ENCODE measurements around the gene HADHB.
A peak's percentile ranks its signal among the peaks of the same experiment; 100 is the strongest.

Gene HADHB

DNA sequence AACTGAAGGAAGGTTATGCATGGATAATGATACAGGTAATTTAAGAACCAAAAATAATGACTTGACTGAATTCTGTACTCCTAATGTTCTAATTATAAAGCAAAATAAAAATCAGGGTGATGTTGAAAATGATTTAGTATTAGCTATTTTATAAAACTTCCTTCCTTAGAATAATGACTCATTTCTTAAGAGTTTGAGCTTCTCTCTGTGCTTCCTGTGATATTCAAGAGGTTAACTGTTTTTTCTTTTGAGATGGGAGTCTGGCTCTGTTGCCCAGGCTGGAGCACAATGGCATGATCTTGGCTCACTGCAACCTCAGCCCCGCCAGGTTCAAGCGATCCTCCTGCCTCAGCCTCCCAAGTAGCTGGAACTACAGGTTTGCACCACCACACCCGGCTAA lies 15.1 kb upstream of the HADHB start:
- TF ChIP-seq CREB1 (IDR thresholded peaks at IDR 0.05; ENCODE audit: low read depth), result no peak
- TF ChIP-seq NFIC (IDR thresholded peaks at IDR 0.05), result no peak
- no peak for TF ChIP-seq RAD21 (IDR thresholded peaks at IDR 0.05; ENCODE audit: low read depth)
- TF ChIP-seq, protein P1, sequence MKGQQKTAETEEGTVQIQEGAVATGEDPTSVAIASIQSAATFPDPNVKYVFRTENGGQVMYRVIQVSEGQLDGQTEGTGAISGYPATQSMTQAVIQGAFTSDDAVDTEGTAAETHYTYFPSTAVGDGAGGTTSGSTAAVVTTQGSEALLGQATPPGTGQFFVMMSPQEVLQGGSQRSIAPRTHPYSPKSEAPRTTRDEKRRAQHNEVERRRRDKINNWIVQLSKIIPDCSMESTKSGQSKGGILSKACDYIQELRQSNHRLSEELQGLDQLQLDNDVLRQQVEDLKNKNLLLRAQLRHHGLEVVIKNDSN (IDR thresholded peaks at IDR 0.05), result no peak
- TF ChIP-seq, protein P2, sequence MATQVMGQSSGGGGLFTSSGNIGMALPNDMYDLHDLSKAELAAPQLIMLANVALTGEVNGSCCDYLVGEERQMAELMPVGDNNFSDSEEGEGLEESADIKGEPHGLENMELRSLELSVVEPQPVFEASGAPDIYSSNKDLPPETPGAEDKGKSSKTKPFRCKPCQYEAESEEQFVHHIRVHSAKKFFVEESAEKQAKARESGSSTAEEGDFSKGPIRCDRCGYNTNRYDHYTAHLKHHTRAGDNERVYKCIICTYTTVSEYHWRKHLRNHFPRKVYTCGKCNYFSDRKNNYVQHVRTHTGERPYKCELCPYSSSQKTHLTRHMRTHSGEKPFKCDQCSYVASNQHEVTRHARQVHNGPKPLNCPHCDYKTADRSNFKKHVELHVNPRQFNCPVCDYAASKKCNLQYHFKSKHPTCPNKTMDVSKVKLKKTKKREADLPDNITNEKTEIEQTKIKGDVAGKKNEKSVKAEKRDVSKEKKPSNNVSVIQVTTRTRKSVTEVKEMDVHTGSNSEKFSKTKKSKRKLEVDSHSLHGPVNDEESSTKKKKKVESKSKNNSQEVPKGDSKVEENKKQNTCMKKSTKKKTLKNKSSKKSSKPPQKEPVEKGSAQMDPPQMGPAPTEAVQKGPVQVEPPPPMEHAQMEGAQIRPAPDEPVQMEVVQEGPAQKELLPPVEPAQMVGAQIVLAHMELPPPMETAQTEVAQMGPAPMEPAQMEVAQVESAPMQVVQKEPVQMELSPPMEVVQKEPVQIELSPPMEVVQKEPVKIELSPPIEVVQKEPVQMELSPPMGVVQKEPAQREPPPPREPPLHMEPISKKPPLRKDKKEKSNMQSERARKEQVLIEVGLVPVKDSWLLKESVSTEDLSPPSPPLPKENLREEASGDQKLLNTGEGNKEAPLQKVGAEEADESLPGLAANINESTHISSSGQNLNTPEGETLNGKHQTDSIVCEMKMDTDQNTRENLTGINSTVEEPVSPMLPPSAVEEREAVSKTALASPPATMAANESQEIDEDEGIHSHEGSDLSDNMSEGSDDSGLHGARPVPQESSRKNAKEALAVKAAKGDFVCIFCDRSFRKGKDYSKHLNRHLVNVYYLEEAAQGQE (IDR thresholded peaks at IDR 0.05; ENCODE audit: low read depth), result no peak
- no peak for TF ChIP-seq ZBTB7A (IDR thresholded peaks at IDR 0.05; ENCODE audit: low read depth)
- TF ChIP-seq FOXM1 (IDR thresholded peaks at IDR 0.05; ENCODE audit: borderline replicate concordance, low read depth), result no peak
- TF ChIP-seq TCF12 (IDR thresholded peaks at IDR 0.05; ENCODE audit: low read depth), result no peak
- no peak for TF ChIP-seq TEAD4 (IDR thresholded peaks at IDR 0.05)
- no peak for TF ChIP-seq YY1 (IDR thresholded peaks at IDR 0.05; ENCODE audit: low read depth)
- TF ChIP-seq, protein P3, sequence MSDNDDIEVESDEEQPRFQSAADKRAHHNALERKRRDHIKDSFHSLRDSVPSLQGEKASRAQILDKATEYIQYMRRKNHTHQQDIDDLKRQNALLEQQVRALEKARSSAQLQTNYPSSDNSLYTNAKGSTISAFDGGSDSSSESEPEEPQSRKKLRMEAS (IDR thresholded peaks at IDR 0.05), result no peak
- no peak for TF ChIP-seq CEBPB (IDR thresholded peaks at IDR 0.05)
- TF ChIP-seq EP300 (IDR thresholded peaks at IDR 0.05; ENCODE audit: borderline replicate concordance), result no peak
- TF ChIP-seq EGR1 (IDR thresholded peaks at IDR 0.05), result no peak
- no peak for TF ChIP-seq TAF1 (IDR thresholded peaks at IDR 0.05; ENCODE audit: low read depth)

DNA sequence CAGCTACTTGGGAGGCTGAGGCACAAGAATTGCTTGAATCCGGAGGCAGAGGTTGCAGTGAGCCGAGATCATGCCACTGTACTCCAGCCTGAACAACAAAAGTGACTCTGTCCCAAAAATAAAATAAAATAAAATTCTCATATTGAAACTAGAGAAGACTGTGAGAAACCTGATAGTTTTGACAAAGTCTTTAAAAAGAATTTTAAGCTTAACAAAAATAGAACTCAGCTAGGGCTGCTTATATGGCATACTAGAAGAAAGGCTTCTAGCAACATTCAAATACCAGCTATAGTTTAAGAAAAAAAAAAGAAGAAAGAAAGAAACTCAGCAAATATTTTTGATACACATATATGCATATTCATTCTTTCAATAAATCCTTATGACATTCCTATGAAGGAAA lies 13.9 kb upstream of the HADHB start:
- no peak for TF ChIP-seq EGR1 (IDR thresholded peaks at IDR 0.05)
- TF ChIP-seq, protein P1 (IDR thresholded peaks at IDR 0.05), result no peak

DNA sequence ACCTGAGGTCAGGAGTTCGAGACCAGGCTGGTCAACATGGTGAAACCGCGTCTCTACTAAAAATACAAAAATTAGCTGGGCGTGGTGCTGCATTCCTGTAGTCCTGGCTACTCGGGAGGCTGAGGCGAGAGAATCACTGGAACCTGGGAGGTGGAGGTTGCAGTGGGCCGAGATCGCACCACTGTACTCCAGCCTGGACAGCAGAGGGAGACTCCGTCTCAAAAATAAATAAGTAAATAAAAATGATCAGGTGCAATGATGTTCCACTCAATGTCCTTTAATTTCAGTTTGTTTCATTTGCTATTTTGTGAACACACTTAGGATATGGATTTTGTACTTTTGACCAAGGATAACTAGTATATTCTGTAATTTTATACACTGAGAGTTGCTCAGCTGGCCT lies 9.7 kb upstream of the HADHB start:
- TF ChIP-seq CEBPB (IDR thresholded peaks at IDR 0.05), result no peak
- TF ChIP-seq RAD21 (IDR thresholded peaks at IDR 0.05; ENCODE audit: low read depth), result peak; percentile 31; the same call in 1 of the 2 replicates

DNA sequence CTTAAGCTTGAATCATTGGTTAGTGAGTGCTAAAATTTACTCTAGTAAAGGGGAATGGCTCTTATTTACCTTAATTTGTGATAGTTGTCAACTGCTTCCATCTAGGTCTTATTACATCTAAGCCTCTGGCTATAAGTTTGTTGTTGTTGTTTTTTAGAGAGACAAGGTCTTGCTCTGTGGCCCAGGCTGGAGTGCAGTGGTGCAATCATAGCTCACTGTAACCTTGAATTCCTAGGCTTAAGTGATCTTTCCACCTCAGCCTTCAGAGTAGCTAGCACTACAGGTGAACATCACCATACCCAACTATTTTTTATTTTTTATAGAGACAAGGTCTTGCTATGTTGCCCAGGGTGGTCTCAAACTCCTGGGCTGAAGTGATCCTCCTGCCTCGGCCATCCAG lies 6.9 kb upstream of the HADHB start:
- TF ChIP-seq EP300 (IDR thresholded peaks at IDR 0.05; ENCODE audit: borderline replicate concordance), result no peak
- TF ChIP-seq NFIC (IDR thresholded peaks at IDR 0.05), result no peak
- no peak for TF ChIP-seq FOXM1 (IDR thresholded peaks at IDR 0.05; ENCODE audit: borderline replicate concordance, low read depth)
- no peak for TF ChIP-seq YY1 (IDR thresholded peaks at IDR 0.05; ENCODE audit: low read depth)
- TF ChIP-seq ZBTB7A (IDR thresholded peaks at IDR 0.05; ENCODE audit: low read depth), result no peak
- TF ChIP-seq, protein P2 (IDR thresholded peaks at IDR 0.05; ENCODE audit: low read depth), result no peak
- no peak for TF ChIP-seq CEBPB (IDR thresholded peaks at IDR 0.05)
- TF ChIP-seq, protein P3 (IDR thresholded peaks at IDR 0.05), result no peak
- TF ChIP-seq TAF1 (IDR thresholded peaks at IDR 0.05; ENCODE audit: low read depth), result no peak

DNA sequence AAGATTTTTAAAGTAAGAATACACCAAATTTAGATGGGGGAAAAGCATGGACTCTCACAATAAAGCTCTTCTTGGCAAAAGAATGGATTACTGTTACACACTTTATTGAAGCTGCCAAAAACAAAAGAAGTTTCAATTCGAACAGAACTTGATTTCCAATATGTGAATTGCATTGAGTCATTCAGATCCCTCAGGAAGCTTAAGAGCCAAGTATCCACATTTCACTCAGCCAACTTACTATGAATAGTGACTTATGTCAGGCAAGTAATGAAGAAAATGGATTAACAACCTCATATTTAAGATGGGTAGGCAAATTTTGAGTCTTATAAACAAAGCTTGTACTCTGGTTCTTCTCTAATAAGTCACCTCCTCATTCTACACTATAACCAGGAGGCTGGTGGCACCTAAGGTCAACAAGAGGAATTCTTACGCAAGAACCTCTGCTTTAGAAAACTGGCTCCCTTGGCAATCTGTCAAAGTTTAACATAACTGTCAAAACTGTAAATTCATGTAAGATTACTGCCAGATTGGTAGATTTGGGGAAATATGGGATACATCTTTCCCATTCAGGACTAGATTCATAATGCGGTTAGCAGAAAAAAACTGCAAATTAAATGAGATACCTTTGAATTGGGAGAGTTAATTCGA lies 6.3 kb upstream of the HADHB start:
- TF ChIP-seq FOXM1 (IDR thresholded peaks at IDR 0.05; ENCODE audit: borderline replicate concordance, low read depth) (no peak), CEBPB (IDR thresholded peaks at IDR 0.05) (peak; percentile 66)

DNA sequence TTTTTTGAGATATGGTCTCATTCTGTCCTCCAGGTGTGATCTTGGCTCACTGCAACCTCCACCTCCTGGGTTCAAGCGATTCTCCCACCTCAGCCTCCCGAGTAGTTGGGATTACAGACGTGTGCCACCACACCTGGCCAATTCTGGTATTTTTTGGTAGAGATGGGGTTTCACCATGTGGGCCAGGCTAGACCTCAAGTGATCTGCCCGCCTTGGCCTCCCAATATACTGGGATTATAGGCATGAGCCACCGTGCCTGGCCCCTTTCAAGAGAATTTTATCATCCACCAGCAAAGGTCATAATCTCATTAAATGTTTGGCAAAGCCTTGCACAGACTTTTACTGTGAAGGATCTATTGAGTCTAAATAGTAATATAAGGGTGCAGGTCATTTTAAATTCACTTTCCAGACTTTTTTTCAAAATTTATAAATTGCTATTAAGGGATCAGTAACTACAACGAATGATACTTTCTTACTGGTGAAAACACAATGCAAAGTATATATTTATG lies 2.8 kb upstream of the HADHB start:
- TF ChIP-seq, protein P2 (IDR thresholded peaks at IDR 0.05; ENCODE audit: low read depth), result no peak
- TF ChIP-seq TCF12 (IDR thresholded peaks at IDR 0.05; ENCODE audit: low read depth) (no peak), NFIC (IDR thresholded peaks at IDR 0.05) (no peak), TAF1 (IDR thresholded peaks at IDR 0.05; ENCODE audit: low read depth) (no peak), TEAD4 (IDR thresholded peaks at IDR 0.05) (no peak), EP300 (IDR thresholded peaks at IDR 0.05; ENCODE audit: borderline replicate concordance) (no peak), FOXM1 (IDR thresholded peaks at IDR 0.05; ENCODE audit: borderline replicate concordance, low read depth) (no peak)
- TF ChIP-seq, protein P1 (IDR thresholded peaks at IDR 0.05), result no peak
